K562 (cell line): ENCODE data around the gene ST3GAL5. TPM values are rescaled to one million over a fixed set of nuclear protein-coding genes. Genes with fewer than 3 reads are reported as not detected.

ENCODE experiments used
- BCOR ChIP-seq: fragments of 450-650 bp; IDR thresholded peaks from 2 replicates; pipeline ENCODE4 v1.6.1; 2016
- ETV5 ChIP-seq: sonication (generic); formaldehyde crosslinking; IDR thresholded peaks from 2 replicates; pipeline ENCODE4 v1.4.0; 2020; ENCODE audit warnings: low read depth, mild to moderate bottlenecking, missing genetic modification reagents
- FOXA1 ChIP-seq: fragments of 450-650 bp; IDR thresholded peaks from 2 replicates; pipeline ENCODE4 v1.6.1; 2016; ENCODE audit warnings: mild to moderate bottlenecking, borderline replicate concordance
- IFI16 ChIP-seq: fragments of 250-450 bp; sonication (Bioruptor Pico); IDR thresholded peaks from 2 replicates; pipeline ENCODE4 v2.1.2; 2022; ENCODE audit warnings: mild to moderate bottlenecking, inconsistent platforms
- MAX ChIP-seq: sonication (generic); formaldehyde crosslinking; IDR thresholded peaks from 2 replicates; pipeline ENCODE4 v1.9.0; 2022; ENCODE audit warnings: mild to moderate bottlenecking, missing genetic modification reagents
- MCM3 ChIP-seq: fragments of 450-650 bp; IDR thresholded peaks from 2 replicates; pipeline ENCODE4 v1.6.1; 2016
- NR2C2 ChIP-seq, 2 experiments: fragments of 200-800 bp in 1 of 2; sonication (Bioruptor generic) in 1 of 2; sonication (generic) in 1 of 2; formaldehyde crosslinking in 1 of 2; IDR thresholded peaks; 2 replicates each; pipeline versions ENCODE4 v1.6.1 to v1.8.0; 2016 to 2022; ENCODE audit warnings: mild to moderate bottlenecking in 1 of 2, missing compliant biosample characterization in 1 of 2, missing genetic modification characterization in 1 of 2, missing genetic modification reagents in 1 of 2
- PTRF ChIP-seq: fragments of 450-650 bp; IDR thresholded peaks from 2 replicates; pipeline ENCODE4 v1.6.1; 2016; ENCODE audit warnings: mild to moderate bottlenecking, missing genetic modification characterization, missing compliant biosample characterization
- RNF2 ChIP-seq: sonication (generic); IDR thresholded peaks from 2 replicates; pipeline ENCODE4 v1.6.1; 2016
- WHSC1 ChIP-seq: IDR thresholded peaks from one replicate; pipeline ENCODE4 v1.6.1; 2012; ENCODE audit warnings: low read length, control low read depth, inconsistent platforms
- ZBTB17 ChIP-seq: fragments of 450-650 bp; formaldehyde crosslinking; IDR thresholded peaks from 2 replicates; pipeline ENCODE4 v1.4.0; 2020; ENCODE audit warnings: mild to moderate bottlenecking
- ZFPM2 ChIP-seq: fragments of 250-450 bp; sonication (Bioruptor Pico); IDR thresholded peaks from 2 replicates; pipeline ENCODE4 v1.5.1; 2022; ENCODE audit warnings: mild to moderate bottlenecking
- ZKSCAN8 ChIP-seq: fragments of 200-800 bp; sonication (Bioruptor generic); IDR thresholded peaks from 2 replicates; pipeline ENCODE4 v1.6.1; 2016; ENCODE audit warnings: missing genetic modification characterization, missing compliant biosample characterization
- ZNF280B ChIP-seq: fragments of 250-450 bp; sonication (Bioruptor Pico); IDR thresholded peaks from 2 replicates; pipeline ENCODE4 v1.5.1; 2021; ENCODE audit warnings: mild to moderate bottlenecking
- ZNF324 ChIP-seq: fragments of 250-450 bp; sonication (Bioruptor Pico); IDR thresholded peaks from 2 replicates; pipeline ENCODE4 v1.4.0; 2020; ENCODE audit warnings: mild to moderate bottlenecking
- ZNF609 ChIP-seq: sonication (generic); formaldehyde crosslinking; IDR thresholded peaks from 2 replicates; pipeline ENCODE4 v1.8.1; 2023; ENCODE audit warnings: missing genetic modification reagents, mild to moderate bottlenecking, borderline replicate concordance
- polyA plus RNA-seq, 8 experiments: library from polyadenylated mRNA; depleted of rRNA in 4 of 8; stranded (reverse) in 5 of 8; unstranded in 3 of 8; fragments of >200 nt; fragmentation: Nextera tagmentation in 2 of 8; fragmentation: Illumina TruSeq in 1 of 8; extraction: Ambion mirVana in 2 of 8; extraction: Trizol in 1 of 8; gene quantifications; 2 replicates each; pipeline versions ENCODE4 v1.2.1 to v1.2.3, GENCODE V29; 2011 to 2014; ENCODE audit warnings: inconsistent platforms in 1 of 8, missing spikeins in 1 of 8
- total RNA-seq, 7 experiments: library from RNA; depleted of rRNA in 6 of 7; stranded (reverse); fragments of >200 nt in 6 of 7; fragmentation: Illumina TruSeq in 2 of 7; extraction: Trizol in 2 of 7; gene quantifications; 2 replicates each; pipeline versions ENCODE4 v1.2.1 to v1.2.3, GENCODE V29; 2011 to 2021; ENCODE audit warnings: low replicate concordance in 1 of 7
- TF ChIP-seq, protein P1 (sequence below), 2 experiments: fragments of 450-650 bp in 1 of 2; sonication (generic) in 1 of 2; formaldehyde crosslinking in 1 of 2; IDR thresholded peaks in 1 of 2; conservative IDR thresholded peaks in 1 of 2; 2 replicates each; pipeline versions ENCODE4 v1.6.1 to v1.8.1; 2016 to 2023; ENCODE audit warnings: mild to moderate bottlenecking in 2 of 2, moderate library complexity in 2 of 2, inconsistent platforms in 1 of 2, missing genetic modification reagents in 1 of 2
- TF ChIP-seq, protein P2 (sequence below): fragments of 450-650 bp; formaldehyde crosslinking; IDR thresholded peaks from 2 replicates; pipeline ENCODE4 v1.4.0; 2020; ENCODE audit warnings: mild to moderate bottlenecking

The ST3GAL5 gene
- total and polyA plus RNA-seq, 9 of the 15 experiments (the other 6 are each of a cell fraction or from before 2014, with no cell fraction given), result 1.6 to 10.0 (median 4.2) TPM

- TF ChIP-seq ZFPM2 (CRISPR knock-in tag), result no peak
- TF ChIP-seq MAX, result 0 out of 2 replicates have a peak, but pooled peaks have one; percentile 14
- TF ChIP-seq ZNF609 (CRISPR knock-in tag), result no peak
- TF ChIP-seq FOXA1, result no peak
- TF ChIP-seq IFI16 (CRISPR knock-in tag), result no peak
- TF ChIP-seq MCM3, result no peak
- TF ChIP-seq ZNF324 (CRISPR knock-in tag), result no peak
- TF ChIP-seq ZNF280B (CRISPR knock-in tag), result no peak
- no peak for TF ChIP-seq NR2C2 (CRISPR knock-in tag; IDR thresholded peaks at IDR 0.05)
- TF ChIP-seq NR2C2 (tag; IDR thresholded peaks at IDR 0.05), result peak; percentile 31; the same call in 1 of the 2 replicates
- TF ChIP-seq ZKSCAN8, result no peak
- 0 out of 2 replicates have a peak, but pooled peaks have one; percentile 21 for TF ChIP-seq BCOR
- no peak for TF ChIP-seq WHSC1
- TF ChIP-seq, protein P1, sequence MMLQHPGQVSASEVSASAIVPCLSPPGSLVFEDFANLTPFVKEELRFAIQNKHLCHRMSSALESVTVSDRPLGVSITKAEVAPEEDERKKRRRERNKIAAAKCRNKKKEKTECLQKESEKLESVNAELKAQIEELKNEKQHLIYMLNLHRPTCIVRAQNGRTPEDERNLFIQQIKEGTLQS (IDR thresholded peaks at IDR 0.05), result no peak; the same call in 1 of the 2 replicates
- TF ChIP-seq, protein P1 (CRISPR knock-in tag; conservative IDR thresholded peaks at IDR 0.05), result no peak
- TF ChIP-seq PTRF (tag), result no peak
- TF ChIP-seq RNF2, result no peak
- TF ChIP-seq, protein P2, sequence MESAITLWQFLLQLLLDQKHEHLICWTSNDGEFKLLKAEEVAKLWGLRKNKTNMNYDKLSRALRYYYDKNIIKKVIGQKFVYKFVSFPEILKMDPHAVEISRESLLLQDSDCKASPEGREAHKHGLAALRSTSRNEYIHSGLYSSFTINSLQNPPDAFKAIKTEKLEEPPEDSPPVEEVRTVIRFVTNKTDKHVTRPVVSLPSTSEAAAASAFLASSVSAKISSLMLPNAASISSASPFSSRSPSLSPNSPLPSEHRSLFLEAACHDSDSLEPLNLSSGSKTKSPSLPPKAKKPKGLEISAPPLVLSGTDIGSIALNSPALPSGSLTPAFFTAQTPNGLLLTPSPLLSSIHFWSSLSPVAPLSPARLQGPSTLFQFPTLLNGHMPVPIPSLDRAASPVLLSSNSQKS (CRISPR knock-in tag), result no peak
- TF ChIP-seq ZBTB17 (CRISPR knock-in tag), result peak; percentile 19; the same call in 1 of the 2 replicates
- 0 out of 2 replicates have a peak, but pooled peaks have one; percentile 35 for TF ChIP-seq ETV5 (CRISPR knock-in tag)
Measured at GRCh38 chr2:85888684-85889626, at the start of gene ST3GAL5 (continued).
